Measurements from ENCODE around the gene DAZAP2. TPM values are rescaled to one million over a fixed set of nuclear protein-coding genes. Genes with fewer than 3 reads are reported as not detected.

Gene DAZAP2
- total and polyA plus RNA-seq, 9 of the 15 experiments (the other 6 are each of a cell fraction or from before 2014, with no cell fraction given): 116 to 668 (median 227) TPM

DNA sequence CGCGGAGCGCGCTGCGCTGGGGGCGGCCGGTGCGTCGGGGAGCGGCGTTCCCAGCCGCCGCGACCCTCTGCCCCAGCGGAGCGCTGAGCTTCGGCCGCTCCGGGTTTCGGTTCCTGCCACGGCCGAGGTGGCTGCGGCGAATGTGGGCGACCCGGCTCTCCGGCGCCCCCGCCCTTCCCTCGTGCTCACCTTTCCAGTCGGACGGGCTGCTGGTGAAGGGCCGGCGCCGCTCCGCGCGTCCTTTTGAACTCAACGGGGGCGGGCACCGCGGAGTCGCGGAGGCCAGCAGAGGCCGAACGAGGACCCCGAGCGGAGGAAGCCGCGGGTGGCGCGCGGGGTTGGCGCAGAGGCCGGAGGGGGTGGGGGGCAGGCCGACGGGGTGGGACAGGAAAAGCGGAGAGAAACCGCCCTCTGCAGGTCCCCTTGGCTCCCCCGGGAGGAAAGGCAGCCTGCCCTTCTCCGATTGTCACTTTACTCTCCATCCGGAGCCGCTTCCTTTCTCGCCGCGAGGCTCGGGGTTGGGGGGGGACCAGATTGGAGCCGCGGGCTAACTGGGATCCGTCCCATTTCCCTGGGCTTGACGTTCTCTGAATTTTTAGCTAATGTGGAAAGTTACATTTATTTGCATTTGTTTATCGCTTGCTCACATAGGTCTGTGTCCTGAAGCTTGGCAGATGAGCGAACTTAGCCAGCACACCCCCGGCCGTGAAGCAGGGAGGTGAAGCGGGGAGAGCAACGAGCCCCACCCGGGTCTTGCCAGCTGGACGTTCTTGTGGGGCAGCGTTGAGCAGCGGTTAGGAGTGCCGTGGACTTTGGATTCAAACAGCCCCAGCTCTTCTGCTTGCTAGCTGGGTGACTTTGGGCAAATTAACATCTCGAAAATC is 31.7 kb downstream of the DAZAP2 start, which contains the start of gene SMAGP (continued):
- TF ChIP-seq, protein P1, sequence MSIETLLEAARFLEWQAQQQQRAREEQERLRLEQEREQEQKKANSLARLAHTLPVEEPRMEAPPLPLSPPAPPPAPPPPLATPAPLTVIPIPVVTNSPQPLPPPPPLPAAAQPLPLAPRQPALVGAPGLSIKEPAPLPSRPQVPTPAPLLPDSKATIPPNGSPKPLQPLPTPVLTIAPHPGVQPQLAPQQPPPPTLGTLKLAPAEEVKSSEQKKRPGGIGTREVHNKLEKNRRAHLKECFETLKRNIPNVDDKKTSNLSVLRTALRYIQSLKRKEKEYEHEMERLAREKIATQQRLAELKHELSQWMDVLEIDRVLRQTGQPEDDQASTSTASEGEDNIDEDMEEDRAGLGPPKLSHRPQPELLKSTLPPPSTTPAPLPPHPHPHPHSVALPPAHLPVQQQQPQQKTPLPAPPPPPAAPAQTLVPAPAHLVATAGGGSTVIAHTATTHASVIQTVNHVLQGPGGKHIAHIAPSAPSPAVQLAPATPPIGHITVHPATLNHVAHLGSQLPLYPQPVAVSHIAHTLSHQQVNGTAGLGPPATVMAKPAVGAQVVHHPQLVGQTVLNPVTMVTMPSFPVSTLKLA (conservative IDR thresholded peaks at IDR 0.05): peak in 1 of 2 experiments; percentile 25; a peak in 1 of 4 replicates
- TF ChIP-seq ASH1L (IDR thresholded peaks at IDR 0.05; ENCODE audit: borderline replicate concordance, low read depth, partially characterized antibody) (no peak), ADNP (tag; IDR thresholded peaks at IDR 0.05) (no peak), FOS (IDR thresholded peaks at IDR 0.05; ENCODE audit: extremely low read depth, insufficient read length) (no peak), TOE1 (IDR thresholded peaks at IDR 0.05; ENCODE audit: borderline replicate concordance) (no peak), TOE1 (CRISPR knock-in tag; IDR thresholded peaks at IDR 0.05; ENCODE audit: borderline replicate concordance, low read depth) (no peak), U2AF1 (optimal IDR thresholded peaks at IDR 0.05; ENCODE audit: low read depth, low read length) (no peak), HDAC3 (IDR thresholded peaks at IDR 0.05; ENCODE audit: borderline replicate concordance, partially characterized antibody) (no peak), DIDO1 (tag; IDR thresholded peaks at IDR 0.05; ENCODE audit: low read depth) (no peak), SNIP1 (IDR thresholded peaks at IDR 0.05; ENCODE audit: low read depth) (no peak), HDAC8 (tag; IDR thresholded peaks at IDR 0.05) (no peak), ZNF174 (CRISPR knock-in tag; IDR thresholded peaks at IDR 0.05) (no peak), RBFOX2 (IDR thresholded peaks at IDR 0.05; ENCODE audit: low read depth, low read length) (peak; percentile 82), ATF7 (IDR thresholded peaks at IDR 0.05) (no peak)
- TF ChIP-seq, protein P2, sequence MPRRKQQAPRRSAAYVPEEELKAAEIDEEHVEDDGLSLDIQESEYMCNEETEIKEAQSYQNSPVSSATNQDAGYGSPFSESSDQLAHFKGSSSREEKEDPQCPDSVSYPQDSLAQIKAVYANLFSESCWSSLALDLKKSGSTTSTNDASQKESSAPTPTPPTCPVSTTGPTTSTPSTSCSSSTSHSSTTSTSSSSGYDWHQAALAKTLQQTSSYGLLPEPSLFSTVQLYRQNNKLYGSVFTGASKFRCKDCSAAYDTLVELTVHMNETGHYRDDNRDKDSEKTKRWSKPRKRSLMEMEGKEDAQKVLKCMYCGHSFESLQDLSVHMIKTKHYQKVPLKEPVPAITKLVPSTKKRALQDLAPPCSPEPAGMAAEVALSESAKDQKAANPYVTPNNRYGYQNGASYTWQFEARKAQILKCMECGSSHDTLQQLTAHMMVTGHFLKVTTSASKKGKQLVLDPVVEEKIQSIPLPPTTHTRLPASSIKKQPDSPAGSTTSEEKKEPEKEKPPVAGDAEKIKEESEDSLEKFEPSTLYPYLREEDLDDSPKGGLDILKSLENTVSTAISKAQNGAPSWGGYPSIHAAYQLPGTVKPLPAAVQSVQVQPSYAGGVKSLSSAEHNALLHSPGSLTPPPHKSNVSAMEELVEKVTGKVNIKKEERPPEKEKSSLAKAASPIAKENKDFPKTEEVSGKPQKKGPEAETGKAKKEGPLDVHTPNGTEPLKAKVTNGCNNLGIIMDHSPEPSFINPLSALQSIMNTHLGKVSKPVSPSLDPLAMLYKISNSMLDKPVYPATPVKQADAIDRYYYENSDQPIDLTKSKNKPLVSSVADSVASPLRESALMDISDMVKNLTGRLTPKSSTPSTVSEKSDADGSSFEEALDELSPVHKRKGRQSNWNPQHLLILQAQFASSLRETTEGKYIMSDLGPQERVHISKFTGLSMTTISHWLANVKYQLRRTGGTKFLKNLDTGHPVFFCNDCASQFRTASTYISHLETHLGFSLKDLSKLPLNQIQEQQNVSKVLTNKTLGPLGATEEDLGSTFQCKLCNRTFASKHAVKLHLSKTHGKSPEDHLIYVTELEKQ (CRISPR knock-in tag; IDR thresholded peaks at IDR 0.05): no peak
- TF ChIP-seq, protein P3, sequence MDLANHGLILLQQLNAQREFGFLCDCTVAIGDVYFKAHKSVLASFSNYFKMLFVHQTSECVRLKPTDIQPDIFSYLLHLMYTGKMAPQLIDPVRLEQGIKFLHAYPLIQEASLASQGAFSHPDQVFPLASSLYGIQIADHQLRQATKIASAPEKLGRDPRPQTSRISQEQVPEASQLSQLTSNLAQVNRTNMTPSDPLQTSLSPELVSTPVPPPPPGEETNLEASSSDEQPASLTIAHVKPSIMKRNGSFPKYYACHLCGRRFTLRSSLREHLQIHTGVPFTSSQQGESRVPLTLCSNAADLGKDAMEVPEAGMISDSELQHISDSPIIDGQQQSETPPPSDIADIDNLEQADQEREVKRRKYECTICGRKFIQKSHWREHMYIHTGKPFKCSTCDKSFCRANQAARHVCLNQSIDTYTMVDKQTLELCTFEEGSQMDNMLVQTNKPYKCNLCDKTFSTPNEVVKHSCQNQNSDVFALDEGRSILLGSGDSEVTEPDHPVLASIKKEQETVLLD (IDR thresholded peaks at IDR 0.05): no peak
- TF ChIP-seq, protein P4, sequence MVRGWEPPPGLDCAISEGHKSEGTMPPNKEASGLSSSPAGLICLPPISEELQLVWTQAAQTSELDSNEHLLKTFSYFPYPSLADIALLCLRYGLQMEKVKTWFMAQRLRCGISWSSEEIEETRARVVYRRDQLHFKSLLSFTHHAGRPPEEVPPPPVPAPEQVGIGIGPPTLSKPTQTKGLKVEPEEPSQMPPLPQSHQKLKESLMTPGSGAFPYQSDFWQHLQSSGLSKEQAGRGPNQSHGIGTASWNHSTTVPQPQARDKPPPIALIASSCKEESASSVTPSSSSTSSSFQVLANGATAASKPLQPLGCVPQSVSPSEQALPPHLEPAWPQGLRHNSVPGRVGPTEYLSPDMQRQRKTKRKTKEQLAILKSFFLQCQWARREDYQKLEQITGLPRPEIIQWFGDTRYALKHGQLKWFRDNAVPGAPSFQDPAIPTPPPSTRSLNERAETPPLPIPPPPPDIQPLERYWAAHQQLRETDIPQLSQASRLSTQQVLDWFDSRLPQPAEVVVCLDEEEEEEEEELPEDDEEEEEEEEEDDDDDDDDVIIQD (CRISPR knock-in tag; IDR thresholded peaks at IDR 0.05): no peak
- TF ChIP-seq, protein P5, sequence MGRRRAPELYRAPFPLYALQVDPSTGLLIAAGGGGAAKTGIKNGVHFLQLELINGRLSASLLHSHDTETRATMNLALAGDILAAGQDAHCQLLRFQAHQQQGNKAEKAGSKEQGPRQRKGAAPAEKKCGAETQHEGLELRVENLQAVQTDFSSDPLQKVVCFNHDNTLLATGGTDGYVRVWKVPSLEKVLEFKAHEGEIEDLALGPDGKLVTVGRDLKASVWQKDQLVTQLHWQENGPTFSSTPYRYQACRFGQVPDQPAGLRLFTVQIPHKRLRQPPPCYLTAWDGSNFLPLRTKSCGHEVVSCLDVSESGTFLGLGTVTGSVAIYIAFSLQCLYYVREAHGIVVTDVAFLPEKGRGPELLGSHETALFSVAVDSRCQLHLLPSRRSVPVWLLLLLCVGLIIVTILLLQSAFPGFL (CRISPR knock-in tag; IDR thresholded peaks at IDR 0.05): no peak

All from K562 (cell line).